HG02642 (cell line): Measurements from ENCODE around the gene SLC34A3.
"Not testable (repeated sequence)": the region's sequence is repeated elsewhere in the genome, so short reads cannot be mapped to it uniquely, and the experiment has no call there.

ENCODE experiments used
- ATAC-seq: cut with Tn5 transposase; IDR thresholded peaks from one replicate; pipeline ENCODE4 v1.9.1; 2021; ENCODE audit warnings: mild to moderate bottlenecking; ENCODE audit not compliant: unreplicated experiment, poor library complexity

SLC34A3 gene

DNA sequence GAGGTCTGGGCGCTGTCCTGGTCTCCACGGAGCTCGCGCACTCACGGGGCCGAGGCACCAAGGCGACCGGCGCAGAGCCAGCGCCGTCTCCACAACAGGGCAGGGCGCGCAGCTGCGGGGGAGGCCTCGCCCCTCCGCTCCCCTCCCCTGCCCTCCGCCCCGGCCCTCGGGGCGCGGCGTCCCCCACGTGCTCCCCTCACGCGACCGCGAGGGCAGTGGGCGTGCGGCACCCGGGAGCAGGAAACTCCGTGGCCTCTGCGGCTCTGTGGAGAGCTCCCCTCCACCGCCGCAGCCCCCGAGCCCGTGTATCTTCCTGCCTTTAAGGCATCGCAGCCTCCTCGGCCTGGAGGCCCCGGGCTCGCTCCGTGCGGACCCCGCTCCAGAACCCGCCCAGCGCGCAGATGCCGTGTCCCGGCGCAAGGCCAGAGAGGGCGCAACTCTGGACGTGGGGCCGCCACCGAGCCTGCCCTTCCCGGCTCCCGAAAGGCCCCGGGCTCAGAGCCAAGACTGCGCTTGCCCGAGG lies 9.7 kb downstream of the SLC34A3 start:
- ATAC-seq, result peak; percentile 24

DNA sequence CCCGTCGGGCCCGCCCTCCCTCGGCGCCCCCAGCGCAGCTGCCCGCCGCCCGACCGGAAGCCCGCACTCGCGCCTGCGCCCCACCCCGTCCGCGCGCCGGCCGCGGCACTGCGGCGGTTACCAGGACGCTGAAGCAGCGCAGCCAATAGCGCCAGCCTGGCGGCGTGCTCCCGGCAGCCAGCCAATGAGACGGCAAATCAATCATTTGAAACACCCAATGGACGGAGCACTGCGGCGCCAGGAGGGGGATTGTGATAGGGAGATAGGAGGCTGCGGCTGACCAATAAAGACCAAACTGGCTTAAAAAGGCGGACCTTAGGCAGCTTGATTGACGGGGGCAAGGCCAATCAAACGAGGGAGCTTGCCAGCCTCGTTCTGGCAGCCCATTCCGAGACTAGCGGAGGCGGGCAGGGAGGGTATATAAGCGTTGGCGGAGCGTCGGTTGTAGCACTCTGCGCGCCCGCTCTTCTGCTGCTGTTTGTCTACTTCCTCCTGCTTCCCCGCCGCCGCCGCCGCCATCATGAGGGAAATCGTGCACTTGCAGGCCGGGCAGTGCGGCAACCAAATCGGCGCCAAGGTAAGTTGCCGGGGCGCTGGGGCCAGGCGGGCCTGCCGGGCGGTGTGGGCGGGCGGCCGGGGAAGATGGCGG lies 10.3 kb downstream of the SLC34A3 start, which contains the start of gene TUBB4B:
Gene TUBB4B (plus strand): TSS at position 447 of the 649 bp plus-strand sequence. CDS start 74 bp downstream, at position 521.
- peak; percentile 75 for ATAC-seq

- no peak for ATAC-seq
These were observed 11.0 kb downstream of the SLC34A3 start for GRCh38 chr9:137241490-137242268.

DNA sequence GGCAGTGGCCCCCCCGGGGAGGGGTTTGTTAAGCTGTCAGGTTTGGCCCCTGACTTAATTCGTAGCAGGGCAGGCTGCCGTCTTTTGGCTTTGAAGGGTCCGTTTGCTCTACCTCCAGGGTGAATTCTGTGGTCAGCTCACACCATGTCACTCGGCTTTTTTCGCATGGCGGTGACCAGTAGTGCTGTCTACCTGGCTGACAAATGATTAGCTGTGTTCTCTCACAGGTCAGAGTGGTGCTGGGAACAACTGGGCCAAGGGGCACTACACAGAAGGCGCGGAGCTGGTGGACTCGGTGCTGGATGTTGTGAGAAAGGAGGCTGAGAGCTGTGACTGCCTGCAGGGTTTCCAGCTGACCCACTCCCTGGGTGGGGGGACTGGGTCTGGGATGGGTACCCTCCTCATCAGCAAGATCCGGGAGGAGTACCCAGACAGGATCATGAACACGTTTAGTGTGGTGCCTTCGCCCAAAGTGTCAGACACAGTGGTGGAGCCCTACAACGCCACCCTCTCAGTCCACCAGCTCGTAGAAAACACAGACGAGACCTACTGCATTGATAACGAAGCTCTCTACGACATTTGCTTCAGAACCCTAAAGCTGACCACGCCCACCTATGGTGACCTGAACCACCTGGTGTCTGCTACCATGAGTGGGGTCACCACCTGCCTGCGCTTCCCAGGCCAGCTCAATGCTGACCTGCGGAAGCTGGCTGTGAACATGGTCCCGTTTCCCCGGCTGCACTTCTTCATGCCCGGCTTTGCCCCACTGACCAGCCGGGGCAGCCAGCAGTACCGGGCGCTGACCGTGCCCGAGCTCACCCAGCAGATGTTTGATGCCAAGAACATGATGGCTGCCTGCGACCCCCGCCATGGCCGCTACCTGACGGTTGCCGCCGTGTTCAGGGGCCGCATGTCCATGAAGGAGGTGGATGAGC lies 11.8 kb downstream of the SLC34A3 start:
- no peak for ATAC-seq

DNA sequence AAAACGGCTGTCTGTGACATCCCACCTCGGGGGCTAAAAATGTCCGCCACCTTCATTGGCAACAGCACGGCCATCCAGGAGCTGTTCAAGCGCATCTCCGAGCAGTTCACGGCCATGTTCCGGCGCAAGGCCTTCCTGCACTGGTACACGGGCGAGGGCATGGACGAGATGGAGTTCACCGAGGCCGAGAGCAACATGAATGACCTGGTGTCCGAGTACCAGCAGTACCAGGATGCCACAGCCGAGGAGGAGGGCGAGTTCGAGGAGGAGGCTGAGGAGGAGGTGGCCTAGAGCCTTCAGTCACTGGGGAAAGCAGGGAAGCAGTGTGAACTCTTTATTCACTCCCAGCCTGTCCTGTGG lies 12.5 kb downstream of the SLC34A3 start:
- ATAC-seq, result not testable (repeated sequence)

DNA sequence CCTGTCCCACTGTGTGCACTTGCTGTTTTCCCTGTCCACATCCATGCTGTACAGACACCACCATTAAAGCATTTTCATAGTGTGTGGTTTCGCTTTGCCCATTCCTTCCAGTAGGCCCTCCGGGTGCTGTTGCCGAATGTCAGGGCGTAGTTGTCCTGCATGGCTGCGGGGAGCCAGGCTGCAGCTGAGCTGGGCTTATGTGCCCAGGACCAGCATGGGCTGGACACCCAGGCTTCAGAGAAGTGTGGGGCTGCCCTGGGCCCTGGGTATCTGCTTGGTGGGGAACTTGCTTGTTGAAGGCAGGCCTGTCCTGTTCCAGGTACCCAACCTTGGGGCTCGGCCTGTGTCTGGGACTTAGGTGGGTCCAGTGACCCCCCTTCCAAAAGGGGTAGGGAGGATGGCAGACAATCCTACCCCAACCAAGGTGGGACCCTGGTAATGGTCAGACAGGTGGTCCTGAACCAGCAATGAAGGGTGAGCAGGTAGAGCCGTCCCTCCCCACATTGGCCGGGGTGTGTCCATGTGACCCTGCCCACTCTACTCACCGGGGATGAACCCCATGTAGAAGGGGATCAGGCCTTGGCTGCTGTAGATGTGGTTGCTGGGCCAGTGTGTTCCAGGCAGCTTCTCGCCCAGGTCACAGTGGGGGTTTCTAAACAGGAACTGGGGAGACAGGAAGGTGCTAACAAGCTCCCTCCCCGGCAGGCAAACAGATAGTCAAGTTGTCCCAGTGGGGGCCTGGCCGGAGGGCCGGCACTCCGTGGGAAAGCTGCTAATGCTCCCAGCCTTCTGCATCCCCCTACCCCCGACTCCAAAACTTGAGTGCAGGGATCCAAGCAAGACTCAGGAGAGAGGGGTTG lies 13.2 kb downstream of the SLC34A3 start:
- ATAC-seq, result no peak

DNA sequence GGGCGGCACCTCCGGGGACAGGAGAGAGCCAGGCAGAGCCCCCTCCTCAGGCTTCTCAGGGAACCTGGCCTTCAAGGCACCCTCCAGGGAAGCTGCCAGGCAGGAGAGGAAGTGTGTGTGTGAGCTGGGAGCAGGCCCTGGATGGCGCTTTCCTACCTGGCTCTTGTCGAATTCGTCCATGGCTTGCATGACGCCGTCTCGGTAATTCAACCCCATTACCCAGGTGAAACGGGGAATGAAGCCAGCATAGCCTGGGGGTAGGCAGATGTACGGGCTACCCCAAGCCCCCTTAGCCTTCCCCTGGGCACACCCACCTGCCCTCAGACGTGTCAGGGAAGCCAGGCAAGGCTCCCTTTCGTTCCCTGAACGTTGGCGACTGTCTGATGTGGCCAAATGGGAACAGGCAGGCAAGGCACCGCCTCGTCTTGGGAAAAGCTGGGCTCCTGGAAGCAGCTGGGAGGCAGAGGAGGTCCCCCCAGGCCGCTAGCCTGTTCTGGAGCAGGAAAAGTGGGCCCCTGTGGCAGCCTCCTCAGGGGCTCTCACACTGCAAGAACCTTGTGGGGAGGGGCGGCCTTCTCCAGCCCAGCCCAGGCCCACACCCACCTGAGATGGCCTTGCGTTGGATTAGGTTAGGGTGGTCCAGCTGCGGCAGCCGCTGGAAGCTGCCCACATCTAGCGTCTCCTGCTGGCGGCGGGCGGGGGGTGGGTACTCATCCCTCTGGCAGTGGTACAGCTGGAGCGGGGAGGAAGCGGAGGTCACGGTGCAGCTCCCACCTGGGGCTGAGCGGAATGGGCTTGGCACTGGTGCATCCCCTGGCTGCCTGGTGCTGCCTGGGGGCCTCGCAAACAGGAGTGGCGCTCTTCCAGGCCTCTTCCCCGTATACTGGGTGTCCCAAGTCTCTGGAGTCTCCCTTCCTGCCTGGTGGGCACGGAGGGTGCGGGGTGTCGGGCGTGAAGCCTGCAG lies 14.1 kb downstream of the SLC34A3 start:
- no peak for ATAC-seq

DNA sequence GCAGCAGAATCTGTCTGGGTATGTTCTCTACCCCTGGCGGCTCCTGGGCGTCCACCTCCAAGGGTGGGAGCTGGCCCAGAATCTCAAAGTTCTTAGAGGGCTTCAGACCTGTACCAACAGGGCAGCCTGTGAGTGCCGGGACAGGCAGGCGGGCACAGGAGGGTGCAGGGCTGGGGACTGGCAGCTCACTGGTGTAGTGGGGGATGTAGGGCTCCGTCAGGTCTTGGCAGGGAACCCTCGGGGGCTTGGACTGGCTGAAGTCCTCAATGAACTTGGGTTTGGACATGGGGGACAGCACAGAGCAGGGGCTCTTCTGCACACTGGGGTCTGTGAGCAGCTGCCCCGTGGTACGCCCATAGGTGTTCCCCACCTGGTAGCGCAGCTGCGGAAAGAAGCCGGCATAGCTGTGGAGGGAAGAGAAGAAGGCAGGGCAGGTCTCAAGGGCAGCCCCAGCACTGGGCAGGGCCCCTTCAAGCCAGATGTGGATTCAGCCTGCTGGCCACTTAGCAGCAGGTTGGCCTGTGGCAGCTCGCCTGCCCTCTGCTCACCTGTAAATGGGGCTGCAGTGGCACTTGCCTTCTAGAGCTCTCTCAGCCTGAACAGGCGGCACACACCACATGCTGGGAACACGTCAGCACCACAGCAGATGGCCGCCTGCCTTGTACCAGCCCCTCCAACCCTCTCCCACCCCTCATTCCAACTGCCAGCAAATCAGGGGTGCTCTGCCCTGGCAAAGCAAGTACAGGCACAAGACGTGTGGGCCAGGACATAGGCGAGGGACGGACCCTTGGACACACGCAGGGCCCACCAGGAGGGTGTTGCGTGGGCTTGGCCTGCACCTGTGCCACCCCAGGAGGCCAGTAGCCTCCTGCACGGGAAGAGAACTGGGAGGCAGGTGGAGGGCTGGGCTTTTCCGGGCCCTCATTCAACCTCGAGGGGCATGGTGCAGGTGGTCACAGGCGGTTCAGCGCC lies 15.0 kb downstream of the SLC34A3 start:
- no peak for ATAC-seq

- no peak for ATAC-seq
These were observed 16.6 kb downstream of the SLC34A3 start for GRCh38 chr9:137247135-137247915.

DNA sequence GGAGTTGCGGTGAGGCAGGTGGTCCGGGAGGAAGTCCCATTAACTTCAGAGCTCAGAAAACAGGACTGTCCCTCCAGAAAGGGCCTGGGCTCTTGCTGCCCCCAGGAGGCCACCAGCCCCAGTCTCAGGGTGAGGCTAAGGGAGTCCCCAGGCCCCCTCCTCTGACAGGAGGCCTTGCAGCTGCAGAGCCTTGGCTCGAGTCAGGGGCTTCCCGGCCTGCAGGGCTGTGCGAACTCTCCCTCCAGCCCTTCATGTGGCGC lies 17.1 kb downstream of the SLC34A3 start:
- ATAC-seq, result no peak

GRCh38 chr9:137250329-137251193 lies 19.9 kb downstream of the SLC34A3 start:
- no peak for ATAC-seq

- no peak for ATAC-seq
These were observed 20.4 kb downstream of the SLC34A3 start, which contains the start of gene STPG3 for GRCh38 chr9:137251194-137251461. Gene STPG3 (plus strand): TSS chr9:137251286. CDS start chr9:137251287, 1 bp downstream.

GRCh38 chr9:137251490-137252268 lies 21.0 kb downstream of the SLC34A3 start:
- ATAC-seq, result no peak

- ATAC-seq, result no peak
These were observed 22.1 kb downstream of the SLC34A3 start for GRCh38 chr9:137252555-137253506.
